Mammary epithelial cell (primary cell): Measurements from ENCODE around the gene SCEL.
"Not testable (repeated sequence)": the region's sequence is repeated elsewhere in the genome, so short reads cannot be mapped to it uniquely, and the experiment has no call there.

Experiments
- CTCF ChIP-seq, 2 donors: IDR thresholded peaks in 1 of 2; conservative IDR thresholded peaks in 1 of 2; 2 replicates each; pipeline ENCODE4 v1.5.1; 2011 to 2012; ENCODE audit warnings: inconsistent platforms in 2 of 2, low read length in 2 of 2, mild to moderate bottlenecking in 2 of 2, control low read depth in 1 of 2, low read depth in 1 of 2; ENCODE audit not compliant: insufficient read depth in 1 of 2; ENCODE audit errors: extremely low read depth in 1 of 2
- EZH2 ChIP-seq: IDR thresholded peaks from 2 replicates; pipeline ENCODE4 v1.6.1; 2012; ENCODE audit warnings: low read length, inconsistent platforms, borderline replicate concordance

GRCh38 chr13:77662831-77663230 is 127.3 kb downstream of the SCEL start:
- not testable (repeated sequence) for TF ChIP-seq CTCF (conservative IDR thresholded peaks at IDR 0.05 in 1 of 2, IDR thresholded peaks at IDR 0.05 in 1 of 2; ENCODE audit: extremely low read depth in 1 of 2, insufficient read depth in 1 of 2, low read depth in 1 of 2, low read length in 2 of 2); EZH2
